ENCODE measurements around the gene ARID3A. TPM values are rescaled to one million over a fixed set of nuclear protein-coding genes. Genes with fewer than 3 reads are reported as not detected.

The ARID3A gene
- total and polyA plus RNA-seq, 2 donors (not counting 3 experiments of a cell fraction or from before 2014, with no cell fraction given): 5.4 to 13.2 TPM

DNA sequence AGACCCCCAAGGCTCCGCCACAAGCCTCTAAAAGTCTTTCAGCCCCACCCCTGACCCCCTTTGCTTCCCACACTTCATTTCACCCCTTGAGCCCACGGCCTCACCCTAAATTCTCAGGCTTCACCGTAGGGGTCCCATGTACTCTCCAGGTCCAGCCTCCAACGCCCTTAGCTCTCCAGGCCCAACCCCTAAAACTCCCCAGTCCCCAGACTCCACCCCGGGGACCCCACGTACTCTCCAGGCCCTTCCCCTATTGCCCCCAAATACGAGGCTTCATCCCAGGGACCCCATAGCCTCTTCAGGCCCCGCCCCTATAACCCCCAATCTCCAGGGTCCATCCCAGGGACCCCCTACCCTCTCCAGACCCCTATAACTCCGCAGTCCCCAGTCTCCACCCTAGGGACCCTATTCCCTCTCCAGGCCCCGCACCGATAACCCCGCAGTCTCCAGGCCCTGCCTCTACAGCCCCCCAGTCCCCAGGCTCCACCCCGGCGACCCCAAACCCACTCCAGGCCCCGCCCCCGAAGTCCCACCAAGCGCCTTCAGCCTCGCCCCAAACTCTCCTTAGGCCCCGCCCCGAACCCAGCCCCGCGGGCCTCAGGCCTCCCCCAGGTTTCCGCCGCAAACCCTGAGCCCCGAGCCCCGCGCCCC, 33.5 kb upstream of the ARID3A start:
- Histone ChIP-seq H3K4me2 (ENCODE audit: insufficient read depth, low read length) (peak overlapping the region; percentile 41), H3K4me3 (replicated peaks in 1 of 3; ENCODE audit: insufficient read depth in 1 of 3, low read depth in 1 of 3, low read length in 3 of 3) (peak overlapping the region; percentile 39 to 91 (median 66)), H3K27ac (ENCODE audit: insufficient read depth, low read depth, low read length) (no peak overlapping the region), H4K20me1 (replicated peaks; ENCODE audit: control insufficient read depth, extremely low read depth, insufficient read depth, low read length) (no peaks in the 10 kb centered on the region), H3K27me3 (ENCODE audit: control insufficient read depth in 2 of 2, insufficient read depth in 2 of 2, low read length in 2 of 2) (no peaks in the 10 kb centered on the region), H2AFZ (ENCODE audit: low read depth, low read length) (no peak overlapping the region), H3K4me1 (ENCODE audit: control insufficient read depth, extremely low read depth, insufficient read depth, low read length) (no peaks in the 10 kb centered on the region), H3K36me3 (ENCODE audit: control insufficient read depth in 2 of 2, extremely low read depth in 1 of 2, insufficient read depth in 2 of 2, low read length in 2 of 2) (peaks cover 2 to 17% of the 10 kb centered on the region in 2 experiments), H3K9me3 (replicated peaks; ENCODE audit: control insufficient read depth, insufficient read depth, low read length) (no peaks in the 10 kb centered on the region), H3K9ac (replicated peaks; ENCODE audit: extremely low read depth, insufficient read depth, low read length) (peak overlapping the region; percentile 43), H3K79me2 (ENCODE audit: control insufficient read depth, insufficient read depth, low read length) (peaks cover 5% of the 10 kb centered on the region), H3K9me1 (replicated peaks; ENCODE audit: control insufficient read depth, extremely low read depth, insufficient read depth, low read length) (no peaks in the 10 kb centered on the region)
- FAIRE-seq (no peak), DNase-seq (ENCODE audit: low read depth, low spot score) (no peak)
- ChIA-PET POLR2A (no interaction called here), CTCF (interaction anchor here (1.0 to 1.6 kb wide), 3 partner anchors 9 to 29 kb away, joined by 3 to 7 read pairs (median 5); no protein-coding TSS in a partner anchor)
- dilution Hi-C loops (cut with MboI; ENCODE audit: extremely low pct_ligation_motif_present, low sequenced_read_pairs) (no loop called here), intact Hi-C loops (cut with micrococcal nuclease) (loop anchor here (2.0 kb wide), 1 partner anchor 20 kb away; the partner anchor contains the start of gene R3HDM4)
- TF ChIP-seq JUN (IDR thresholded peaks at IDR 0.05; ENCODE audit: borderline replicate concordance, insufficient read depth, insufficient read length, low read depth) (no peak), POLR2A (IDR thresholded peaks at IDR 0.05; ENCODE audit: low read depth, low read length) (no peak), GATA2 (IDR thresholded peaks at IDR 0.05; ENCODE audit: insufficient read depth, insufficient read length, low read depth, low read length) (no peak), POLR2AphosphoS5 (IDR thresholded peaks at IDR 0.05; ENCODE audit: insufficient read depth, low read depth, low read length) (no peak), EZH2 (IDR thresholded peaks at IDR 0.05; ENCODE audit: borderline replicate concordance, low read depth, low read length, severe bottlenecking) (no peak), FOS (IDR thresholded peaks at IDR 0.05; ENCODE audit: borderline replicate concordance, insufficient read depth, low read length) (no peak), MYC (IDR thresholded peaks at IDR 0.05; ENCODE audit: low read depth, low read length) (no peak)
- TF ChIP-seq, protein P1, sequence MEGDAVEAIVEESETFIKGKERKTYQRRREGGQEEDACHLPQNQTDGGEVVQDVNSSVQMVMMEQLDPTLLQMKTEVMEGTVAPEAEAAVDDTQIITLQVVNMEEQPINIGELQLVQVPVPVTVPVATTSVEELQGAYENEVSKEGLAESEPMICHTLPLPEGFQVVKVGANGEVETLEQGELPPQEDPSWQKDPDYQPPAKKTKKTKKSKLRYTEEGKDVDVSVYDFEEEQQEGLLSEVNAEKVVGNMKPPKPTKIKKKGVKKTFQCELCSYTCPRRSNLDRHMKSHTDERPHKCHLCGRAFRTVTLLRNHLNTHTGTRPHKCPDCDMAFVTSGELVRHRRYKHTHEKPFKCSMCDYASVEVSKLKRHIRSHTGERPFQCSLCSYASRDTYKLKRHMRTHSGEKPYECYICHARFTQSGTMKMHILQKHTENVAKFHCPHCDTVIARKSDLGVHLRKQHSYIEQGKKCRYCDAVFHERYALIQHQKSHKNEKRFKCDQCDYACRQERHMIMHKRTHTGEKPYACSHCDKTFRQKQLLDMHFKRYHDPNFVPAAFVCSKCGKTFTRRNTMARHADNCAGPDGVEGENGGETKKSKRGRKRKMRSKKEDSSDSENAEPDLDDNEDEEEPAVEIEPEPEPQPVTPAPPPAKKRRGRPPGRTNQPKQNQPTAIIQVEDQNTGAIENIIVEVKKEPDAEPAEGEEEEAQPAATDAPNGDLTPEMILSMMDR (IDR thresholded peaks at IDR 0.05; ENCODE audit: extremely low read depth in 1 of 2, insufficient read depth in 1 of 2, low read depth in 1 of 2, low read length in 2 of 2): no peak
- TF ChIP-seq, protein P2, sequence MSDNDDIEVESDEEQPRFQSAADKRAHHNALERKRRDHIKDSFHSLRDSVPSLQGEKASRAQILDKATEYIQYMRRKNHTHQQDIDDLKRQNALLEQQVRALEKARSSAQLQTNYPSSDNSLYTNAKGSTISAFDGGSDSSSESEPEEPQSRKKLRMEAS (IDR thresholded peaks at IDR 0.05; ENCODE audit: insufficient read depth, insufficient read length): no peak
- BruUV-seq (replicated peaks): no TSS peak
